K562 (cell line): Measurements from ENCODE around the gene SMAD5. TPM values are rescaled to one million over a fixed set of nuclear protein-coding genes. Genes with fewer than 3 reads are reported as not detected.
A peak's percentile ranks its signal among the peaks of the same experiment; 100 is the strongest.

ENCODE experiments used
- ATF2 ChIP-seq: sonication (generic); formaldehyde crosslinking; IDR thresholded peaks from 2 replicates; pipeline ENCODE4 v1.8.1; 2022; ENCODE audit warnings: missing genetic modification reagents
- CBFA2T2 ChIP-seq: fragments of 450-650 bp; conservative IDR thresholded peaks from 2 replicates; pipeline ENCODE4 v1.6.1; 2017; ENCODE audit warnings: mild to moderate bottlenecking
- CEBPB ChIP-seq: fragments of 450-650 bp; IDR thresholded peaks from 2 replicates; pipeline ENCODE4 v1.6.1; 2016; ENCODE audit warnings: missing genetic modification characterization, missing compliant biosample characterization
- CEBPG ChIP-seq, 3 experiments: fragments of 200-800 bp in 1 of 3; sonication (Bioruptor generic) in 1 of 3; sonication (generic) in 1 of 3; formaldehyde crosslinking in 1 of 3; IDR thresholded peaks in 2 of 3; conservative IDR thresholded peaks in 1 of 3; 2 replicates each; pipeline versions ENCODE4 v1.6.1 to v1.8.0; 2016 to 2022; ENCODE audit warnings: missing compliant biosample characterization in 2 of 3, missing genetic modification characterization in 2 of 3, mild to moderate bottlenecking in 1 of 3, missing genetic modification reagents in 1 of 3
- CHAMP1 ChIP-seq: fragments of 450-650 bp; IDR thresholded peaks from 2 replicates; pipeline ENCODE4 v1.6.1; 2016; ENCODE audit warnings: mild to moderate bottlenecking
- CREM ChIP-seq: IDR thresholded peaks from 2 replicates; pipeline ENCODE4 v1.6.1; 2014; ENCODE audit warnings: antibody characterized with exemption, low read depth
- FOXA3 ChIP-seq, 2 experiments: fragments of 450-650 bp in 1 of 2; sonication (generic) in 1 of 2; formaldehyde crosslinking; IDR thresholded peaks in 1 of 2; conservative IDR thresholded peaks in 1 of 2; 2 replicates each; pipeline versions ENCODE4 v1.4.0 to v1.8.0; 2020 to 2022; ENCODE audit warnings: mild to moderate bottlenecking in 2 of 2, missing genetic modification reagents in 1 of 2
- ILF3 ChIP-seq: fragments of 450-650 bp; IDR thresholded peaks from 2 replicates; pipeline ENCODE4 v1.6.1; 2018; ENCODE audit warnings: antibody characterized with exemption, mild to moderate bottlenecking, moderate library complexity, borderline replicate concordance
- JUNB ChIP-seq: fragments of 450-650 bp; formaldehyde crosslinking; conservative IDR thresholded peaks from 2 replicates; pipeline ENCODE4 v1.4.0; 2020; ENCODE audit warnings: mild to moderate bottlenecking
- KLF13 ChIP-seq: fragments of 450-650 bp; IDR thresholded peaks from 2 replicates; pipeline ENCODE4 v1.6.1; 2016; ENCODE audit warnings: missing genetic modification characterization, low read depth, mild to moderate bottlenecking, missing compliant biosample characterization, moderate library complexity, borderline replicate concordance
- MCM7 ChIP-seq, 2 experiments: fragments of 450-650 bp; IDR thresholded peaks; 2 replicates each; pipeline ENCODE4 v1.6.1; 2016 to 2018
- MIER1 ChIP-seq: fragments of 450-650 bp; IDR thresholded peaks from 2 replicates; pipeline ENCODE4 v1.6.1; 2016; ENCODE audit warnings: antibody characterized with exemption, mild to moderate bottlenecking, low read depth
- ZNF639 ChIP-seq, 2 experiments: fragments of 200-800 bp in 1 of 2; sonication (Bioruptor generic) in 1 of 2; sonication (generic) in 1 of 2; formaldehyde crosslinking in 1 of 2; IDR thresholded peaks in 1 of 2; conservative IDR thresholded peaks in 1 of 2; 2 replicates each; pipeline versions ENCODE4 v1.5.0 to v1.6.1; 2016 to 2020; ENCODE audit warnings: missing compliant biosample characterization in 1 of 2, missing genetic modification characterization in 1 of 2, missing genetic modification reagents in 1 of 2
- polyA plus RNA-seq, 8 experiments: library from polyadenylated mRNA; depleted of rRNA in 4 of 8; stranded (reverse) in 5 of 8; unstranded in 3 of 8; fragments of >200 nt; fragmentation: Nextera tagmentation in 2 of 8; fragmentation: Illumina TruSeq in 1 of 8; extraction: Ambion mirVana in 2 of 8; extraction: Trizol in 1 of 8; gene quantifications; 2 replicates each; pipeline versions ENCODE4 v1.2.1 to v1.2.3, GENCODE V29; 2011 to 2014; ENCODE audit warnings: inconsistent platforms in 1 of 8, missing spikeins in 1 of 8
- total RNA-seq, 7 experiments: library from RNA; depleted of rRNA in 6 of 7; stranded (reverse); fragments of >200 nt in 6 of 7; fragmentation: Illumina TruSeq in 2 of 7; extraction: Trizol in 2 of 7; gene quantifications; 2 replicates each; pipeline versions ENCODE4 v1.2.1 to v1.2.3, GENCODE V29; 2011 to 2021; ENCODE audit warnings: low replicate concordance in 1 of 7

The SMAD5 gene
- total and polyA plus RNA-seq, 9 of the 15 experiments (the other 6 are each of a cell fraction or from before 2014, with no cell fraction given) = 12.4 to 53.9 (median 20.3) TPM

- TF ChIP-seq CHAMP1 = no peak
- peak; percentile 89 for TF ChIP-seq CEBPB (tag)
- no peak for TF ChIP-seq ZNF639 (CRISPR knock-in tag; conservative IDR thresholded peaks at IDR 0.05 in 1 of 2, IDR thresholded peaks at IDR 0.05 in 1 of 2)
- TF ChIP-seq JUNB = no peak
- TF ChIP-seq CEBPG (CRISPR knock-in tag; IDR thresholded peaks at IDR 0.05) = no peak
- peak; percentile 53 to 57; a peak in 2 of 4 replicates for TF ChIP-seq CEBPG (tag; conservative IDR thresholded peaks at IDR 0.05 in 1 of 2, IDR thresholded peaks at IDR 0.05 in 1 of 2)
- no peak for TF ChIP-seq CBFA2T2
- TF ChIP-seq CREM = no peak
- 0 out of 4 replicates have a peak, but pooled peaks of 1 of the 2 experiments have one; percentile 37 for TF ChIP-seq FOXA3 (CRISPR knock-in tag; conservative IDR thresholded peaks at IDR 0.05 in 1 of 2, IDR thresholded peaks at IDR 0.05 in 1 of 2)
- TF ChIP-seq ILF3 = no peak
- no peak for TF ChIP-seq MCM7 (IDR thresholded peaks at IDR 0.05)
- TF ChIP-seq MIER1 = no peak
- no peak for TF ChIP-seq ATF2 (CRISPR knock-in tag)
- TF ChIP-seq KLF13 (tag) = no peak
- TF ChIP-seq, all 486 proteins: peak for 3
Measured at GRCh38 chr5:136149891-136150290, 17.2 kb downstream of the SMAD5 start (continued).
